Activated naive CD8-positive, alpha-beta T cell treated with anti-CD3 and anti-CD28 coated beads, Interleukin-2, amount 10 ng/mL, durations not matched to agents 7 days and 5 days (primary cell): ENCODE data around the gene DCTN3. TPM values are rescaled to one million over a fixed set of nuclear protein-coding genes. Genes with fewer than 3 reads are reported as not detected.
A peak's percentile ranks its signal among the peaks of the same experiment; 100 is the strongest.

Source experiments
- ATAC-seq: fragments of 150-1000 bp; cut with Tn5 transposase; one replicate; pipeline ENCODE4 v1.10.0; 2021; ENCODE audit warnings: low read depth, moderate library complexity
- POLR2A ChIA-PET: fragments of 350-600 bp; sonication (Branson Sonifier 250); formaldehyde crosslinking; loops from one replicate; lab custom pipeline; 2021; ENCODE audit warnings: antibody characterized with exemption; lab: Charles Lee
- DNase-seq: peaks from one replicate; pipeline ENCODE4 v3.0.0; 2021
- H3K27ac Mint-ChIP-seq: one replicate; pipeline ENCODE4 v1.8.0; 2022; ENCODE audit warnings: mild to moderate bottlenecking, mixed read lengths
- H3K27me3 Mint-ChIP-seq: one replicate; pipeline ENCODE4 v1.8.0; 2022; ENCODE audit warnings: mild to moderate bottlenecking, moderate library complexity, mixed read lengths
- H3K36me3 Mint-ChIP-seq: one replicate; pipeline ENCODE4 v1.8.0; 2021; ENCODE audit warnings: mild to moderate bottlenecking, mixed read lengths
- H3K4me1 Mint-ChIP-seq: one replicate; pipeline ENCODE4 v1.8.0; 2021; ENCODE audit warnings: mixed read lengths
- H3K4me3 Mint-ChIP-seq: one replicate; pipeline ENCODE4 v1.8.0; 2022; ENCODE audit warnings: mild to moderate bottlenecking, moderate library complexity, mixed read lengths
- H3K9me3 Mint-ChIP-seq: one replicate; pipeline ENCODE4 v1.8.0; 2021; ENCODE audit warnings: mixed read lengths
- total RNA-seq, 2 experiments: library from RNA; stranded (reverse); gene quantifications; one replicate each; pipeline ENCODE4 v1.2.3, GENCODE V29; 2021

Gene DCTN3
- total RNA-seq, 2 experiments from 2014 or later, result 121 to 122 TPM

DNA sequence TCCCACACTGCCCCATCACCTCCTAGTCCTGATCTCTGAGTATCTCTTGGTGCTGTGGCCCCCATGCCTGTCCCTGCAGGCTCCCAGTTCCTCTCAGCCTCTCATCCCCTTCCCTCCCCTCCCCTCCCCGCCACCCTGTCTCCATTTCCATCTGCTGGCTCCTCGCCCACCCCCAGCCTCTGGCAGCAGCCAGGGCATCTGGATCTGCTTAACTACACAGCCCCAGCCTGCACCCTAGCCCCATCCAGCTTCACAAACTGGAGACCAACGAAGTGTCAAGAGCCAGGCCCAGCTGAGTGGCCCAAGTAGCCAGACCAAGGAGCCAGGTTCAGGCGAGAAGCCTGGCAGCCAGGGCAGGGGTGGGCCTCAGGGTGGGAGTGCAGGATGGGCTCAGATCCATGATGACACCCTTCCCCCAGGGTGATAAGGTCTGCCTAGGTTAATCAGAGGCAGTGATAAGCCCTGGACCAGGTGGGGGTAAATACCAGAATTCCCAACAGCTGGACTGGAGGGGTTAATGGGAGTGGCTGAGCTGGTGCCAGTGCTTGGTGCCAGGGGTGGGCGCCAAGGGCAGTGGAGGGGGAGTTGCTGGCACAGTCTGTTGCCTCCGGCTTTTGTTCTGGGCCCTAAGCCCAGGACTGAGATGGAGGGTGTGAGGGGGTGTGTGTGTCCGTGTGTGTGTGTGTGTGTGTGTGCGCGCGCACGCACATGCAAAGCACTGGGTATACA is 34.2 kb upstream of the DCTN3 start:
- peaks cover 14% of the 10 kb centered on the region for H3K4me1 Mint-ChIP-seq
- POLR2A ChIA-PET, result interaction anchor here (1.2 to 1.4 kb wide), 3 partner anchors 10 to 17 kb away, joined by 3 to 4 read pairs (median 3); partner anchors contain the start of gene SIGMAR1
- ATAC-seq (no peak), DNase-seq (no peak)
- no peaks in the 10 kb centered on the region for H3K27me3 Mint-ChIP-seq
- no peaks in the 10 kb centered on the region for H3K9me3 Mint-ChIP-seq
- H3K36me3 Mint-ChIP-seq, result peaks cover 5% of the 10 kb centered on the region
- H3K27ac Mint-ChIP-seq, result no peak overlapping the region
- H3K4me3 Mint-ChIP-seq, result no peak overlapping the region

- DNase-seq, result no peak
- Mint-ChIP-seq H3K36me3 (peaks cover 11% of the 10 kb centered on the region), H3K9me3 (no peaks in the 10 kb centered on the region), H3K27me3 (no peaks in the 10 kb centered on the region), H3K4me3 (no peak overlapping the region), H3K4me1 (peaks cover 16% of the 10 kb centered on the region), H3K27ac (no peak overlapping the region)
- POLR2A ChIA-PET, result interaction anchor here (1.2 to 1.8 kb wide), 3 partner anchors 9 to 16 kb away, joined by 3 to 9 read pairs (median 4); partner anchors contain the start of gene SIGMAR1
- no peak for ATAC-seq
Measured at GRCh38 chr9:34653151-34654072, 33.1 kb upstream of the DCTN3 start.

DNA sequence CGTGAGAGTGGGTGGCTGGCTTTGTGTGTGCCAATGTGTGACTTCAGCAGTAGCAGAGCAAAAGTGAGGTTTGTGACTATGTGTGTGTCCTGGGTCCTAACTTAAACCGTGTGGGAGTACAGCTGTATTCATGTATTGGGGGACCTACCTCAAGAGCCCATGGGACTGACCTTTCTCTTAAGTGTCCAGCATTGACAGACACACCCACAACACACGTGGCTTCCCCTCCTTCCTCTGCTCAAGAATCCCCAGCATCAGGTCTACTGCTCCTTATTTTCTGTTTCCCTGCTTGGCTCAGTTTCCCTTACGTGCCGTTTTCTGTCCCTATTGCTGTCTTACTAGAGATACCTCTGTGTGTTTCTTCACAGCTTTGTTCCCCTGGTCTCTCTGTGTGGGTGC is 32.3 kb upstream of the DCTN3 start:
- no peak for ATAC-seq
- POLR2A ChIA-PET, result interaction anchor here (1.1 to 1.8 kb wide), 2 partner anchors 13 to 15 kb away, joined by 4 to 9 read pairs; partner anchors contain the start of gene SIGMAR1
- H3K4me1 Mint-ChIP-seq, result peaks cover 23% of the 10 kb centered on the region
- DNase-seq, result no peak
- H3K9me3 Mint-ChIP-seq, result no peaks in the 10 kb centered on the region
- peaks cover 18% of the 10 kb centered on the region for H3K36me3 Mint-ChIP-seq
- H3K4me3 Mint-ChIP-seq, result no peak overlapping the region
- H3K27me3 Mint-ChIP-seq, result no peaks in the 10 kb centered on the region
- H3K27ac Mint-ChIP-seq, result no peak overlapping the region

GRCh38 chr9:34651876-34652601 is 31.7 kb upstream of the DCTN3 start, which contains the start of gene IL11RA:
Gene IL11RA, plus strand, starts transcription at chr9:34652185. Its CDS starts 3,033 bp downstream, at chr9:34655218.
- DNase-seq, result no peak
- Mint-ChIP-seq H3K4me1 (peaks cover 26% of the 10 kb centered on the region), H3K4me3 (no peak within 1 kb of the TSS), H3K9me3 (no peaks in the 10 kb centered on the region), H3K27me3 (no peaks in the 10 kb centered on the region), H3K27ac (peak within 1 kb of the TSS; percentile 25), H3K36me3 (peaks cover 21% of the 10 kb centered on the region)
- POLR2A ChIA-PET, result interaction anchor here (1.1 to 1.8 kb wide), 3 partner anchors 10 to 14 kb away, joined by 4 to 9 read pairs (median 6); partner anchors contain the start of genes CCL27 and SIGMAR1
- peak; percentile 23 for ATAC-seq

GRCh38 chr9:34651321-34651720 is 31.0 kb upstream of the DCTN3 start:
- H3K4me1 Mint-ChIP-seq, result peaks cover 27% of the 10 kb centered on the region
- H3K27me3 Mint-ChIP-seq, result no peaks in the 10 kb centered on the region
- no peak overlapping the region for H3K4me3 Mint-ChIP-seq
- DNase-seq, result no peak
- POLR2A ChIA-PET, result interaction anchor here (1.2 to 1.8 kb wide), 2 partner anchors 10 to 14 kb away, joined by 6 to 9 read pairs; partner anchors contain the start of genes CCL27 and SIGMAR1
- H3K36me3 Mint-ChIP-seq, result peaks cover 21% of the 10 kb centered on the region
- no peaks in the 10 kb centered on the region for H3K9me3 Mint-ChIP-seq
- ATAC-seq, result no peak
- no peak overlapping the region for H3K27ac Mint-ChIP-seq

GRCh38 chr9:34650816-34651215 is 30.5 kb upstream of the DCTN3 start:
- POLR2A ChIA-PET, result no interaction called here

GRCh38 chr9:34648673-34649072 is 28.4 kb upstream of the DCTN3 start:
- H3K36me3 Mint-ChIP-seq, result peaks cover 21% of the 10 kb centered on the region
- H3K27ac Mint-ChIP-seq, result no peak overlapping the region
- H3K4me3 Mint-ChIP-seq, result no peak overlapping the region
- ATAC-seq, result no peak
- H3K9me3 Mint-ChIP-seq, result no peaks in the 10 kb centered on the region
- POLR2A ChIA-PET, result interaction anchor here (1.3 to 5.6 kb wide), 4 partner anchors 8 to 15 kb away, joined by 3 to 117 read pairs (median 32); partner anchors contain the start of gene SIGMAR1
- H3K27me3 Mint-ChIP-seq, result no peaks in the 10 kb centered on the region
- no peak for DNase-seq
- peaks cover 28% of the 10 kb centered on the region for H3K4me1 Mint-ChIP-seq

More at GRCh38 chr9:34650816-34651215, 30.5 kb upstream of the DCTN3 start:
- Mint-ChIP-seq H3K4me1 (peaks cover 29% of the 10 kb centered on the region), H3K4me3 (no peak overlapping the region), H3K27ac (no peak overlapping the region), H3K27me3 (no peaks in the 10 kb centered on the region), H3K9me3 (no peaks in the 10 kb centered on the region), H3K36me3 (peaks cover 21% of the 10 kb centered on the region)
- DNase-seq (no peak), ATAC-seq (no peak)

DNA sequence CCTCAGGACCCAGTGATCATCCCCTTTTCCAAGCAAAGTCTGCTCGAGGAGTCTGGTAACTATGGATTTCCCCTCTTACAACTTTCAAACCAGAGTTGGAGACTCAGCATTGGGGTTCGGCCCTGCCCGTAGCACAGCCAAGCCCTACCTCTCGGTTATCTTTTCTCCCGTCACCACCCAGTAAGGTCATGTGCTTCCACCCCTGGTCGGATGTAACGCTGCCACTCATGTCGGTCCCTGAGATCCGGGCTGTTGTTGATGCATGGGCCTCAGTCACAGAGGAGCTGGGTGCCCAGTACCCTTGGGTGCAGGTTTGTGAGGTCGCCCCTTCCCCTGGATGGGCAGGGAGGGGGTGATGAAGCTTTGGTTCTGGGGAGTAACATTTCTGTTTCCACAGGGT is 27.4 kb upstream of the DCTN3 start:
- peaks cover 21% of the 10 kb centered on the region for H3K36me3 Mint-ChIP-seq
- DNase-seq, result no peak
- ATAC-seq, result no peak
- H3K9me3 Mint-ChIP-seq, result no peaks in the 10 kb centered on the region
- POLR2A ChIA-PET, result interaction anchor here (1.3 to 5.6 kb wide), 7 partner anchors 9 to 30 kb away, joined by 3 to 117 read pairs (median 17); partner anchors contain the start of genes DCTN3 and SIGMAR1
- peaks cover 22% of the 10 kb centered on the region for H3K4me1 Mint-ChIP-seq
- peak overlapping the region; percentile 94 for H3K4me3 Mint-ChIP-seq
- H3K27me3 Mint-ChIP-seq, result no peaks in the 10 kb centered on the region
- H3K27ac Mint-ChIP-seq, result peak overlapping the region; percentile 91

- POLR2A ChIA-PET, result interaction anchor here (0.6 to 5.6 kb wide), 12 partner anchors 10 to 602 kb away, joined by 3 to 117 read pairs (median 4); partner anchors contain the start of genes ATOSB, DCTN3, SIGMAR1 and STOML2
- no peaks in the 10 kb centered on the region for H3K27me3 Mint-ChIP-seq
- H3K4me3 Mint-ChIP-seq, result peak overlapping the region; percentile 94
- H3K4me1 Mint-ChIP-seq, result peaks cover 17% of the 10 kb centered on the region
- peak overlapping the region; percentile 91 for H3K27ac Mint-ChIP-seq
- peaks cover 18% of the 10 kb centered on the region for H3K36me3 Mint-ChIP-seq
- no peak for ATAC-seq
- DNase-seq, result no peak
- no peaks in the 10 kb centered on the region for H3K9me3 Mint-ChIP-seq
Measured at GRCh38 chr9:34647084-34647403, 26.7 kb upstream of the DCTN3 start.

GRCh38 chr9:34646211-34647083 is 26.2 kb upstream of the DCTN3 start, which contains the start of gene GALT:
Gene GALT, plus strand, starts transcription at chr9:34646675. Its CDS starts 30 bp downstream, at chr9:34646705.
- H3K9me3 Mint-ChIP-seq, result no peaks in the 10 kb centered on the region
- peak within 1 kb of the TSS; percentile 94 for H3K4me3 Mint-ChIP-seq
- H3K27ac Mint-ChIP-seq, result peak within 1 kb of the TSS; percentile 91
- DNase-seq (peak; percentile 98), ATAC-seq (peak; percentile 84)
- H3K36me3 Mint-ChIP-seq, result peaks cover 18% of the 10 kb centered on the region
- POLR2A ChIA-PET, result interaction anchor here (0.6 to 5.6 kb wide), 13 partner anchors 10 to 601 kb away, joined by 3 to 117 read pairs (median 4); partner anchors contain the start of genes ATOSB, DCTN3, SIGMAR1 and STOML2
- H3K4me1 Mint-ChIP-seq, result peaks cover 17% of the 10 kb centered on the region
- no peaks in the 10 kb centered on the region for H3K27me3 Mint-ChIP-seq

DNA sequence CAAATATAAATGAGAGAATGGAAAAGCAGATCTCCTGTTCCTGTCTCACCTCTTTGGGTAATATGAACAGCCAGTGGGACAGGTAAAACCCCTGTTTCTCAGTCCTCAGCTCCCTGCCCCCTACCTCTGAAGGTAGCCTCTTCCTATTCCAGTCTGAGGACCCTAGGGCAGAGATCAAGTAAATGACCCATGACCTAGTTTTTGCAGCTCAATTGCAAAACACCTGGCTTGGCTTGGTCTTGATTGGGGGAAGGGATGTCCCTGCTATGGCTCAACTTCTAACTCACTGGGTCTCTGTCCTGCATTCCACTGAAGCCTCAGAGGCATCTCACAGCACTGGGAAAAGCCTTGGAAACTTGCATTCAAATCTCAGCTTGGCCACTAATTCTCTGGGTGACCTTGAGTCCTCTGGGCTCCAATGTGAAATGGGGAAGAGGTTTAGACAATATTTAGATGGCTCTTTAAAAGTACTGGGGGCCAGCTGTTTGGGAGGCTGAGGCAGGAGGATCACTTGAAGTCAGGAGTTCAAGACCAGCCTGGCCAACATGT is 24.5 kb upstream of the DCTN3 start:
- Mint-ChIP-seq H3K9me3 (no peaks in the 10 kb centered on the region), H3K4me1 (peaks cover 17% of the 10 kb centered on the region), H3K27me3 (no peaks in the 10 kb centered on the region), H3K4me3 (no peak overlapping the region), H3K36me3 (peaks cover 18% of the 10 kb centered on the region), H3K27ac (no peak overlapping the region)
- POLR2A ChIA-PET, result interaction anchor here (1.0 to 5.6 kb wide), 3 partner anchors 9 to 33 kb away, joined by 3 to 117 read pairs (median 4); partner anchors contain the start of gene SIGMAR1
- DNase-seq (no peak), ATAC-seq (no peak)
